GM21447 (cell line): ENCODE data around the gene SHROOM3.
A peak's percentile ranks its signal among the peaks of the same experiment; 100 is the strongest.

Experiments
- ATAC-seq: cut with Tn5 transposase; IDR thresholded peaks from one replicate; pipeline ENCODE4 v1.9.1; 2021; ENCODE audit not compliant: unreplicated experiment

SHROOM3 gene

GRCh38 chr4:76489686-76490161 is 54.7 kb downstream of the SHROOM3 start:
- no peak for ATAC-seq

GRCh38 chr4:76492055-76492454 is 57.0 kb downstream of the SHROOM3 start:
- no peak for ATAC-seq

- ATAC-seq: no peak
Observed at GRCh38 chr4:76494243-76494642, 59.2 kb downstream of the SHROOM3 start.

- ATAC-seq: no peak
Observed at GRCh38 chr4:76494871-76495590, 60.0 kb downstream of the SHROOM3 start.

GRCh38 chr4:76498550-76498949 is 63.5 kb downstream of the SHROOM3 start:
- ATAC-seq: no peak

DNA sequence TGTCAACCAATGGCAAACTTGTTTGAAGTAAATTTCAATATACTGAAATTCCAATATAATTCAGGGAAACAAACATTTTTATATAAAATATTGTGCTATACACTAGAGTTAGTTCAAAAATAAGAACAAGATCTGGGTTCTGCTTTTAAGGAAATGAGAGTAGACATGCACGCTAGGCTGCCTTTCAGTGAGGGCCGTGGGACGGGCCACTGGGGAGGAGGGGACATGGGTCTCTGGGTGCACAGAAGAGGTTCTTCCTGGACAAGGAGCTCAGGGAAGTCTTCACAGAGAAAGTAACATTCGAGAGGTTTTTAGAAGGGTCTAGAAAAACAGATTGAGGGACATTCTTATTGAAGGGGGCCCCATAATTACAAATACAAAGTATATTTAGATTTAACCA is 64.4 kb downstream of the SHROOM3 start:
- ATAC-seq: peak; percentile 76

DNA sequence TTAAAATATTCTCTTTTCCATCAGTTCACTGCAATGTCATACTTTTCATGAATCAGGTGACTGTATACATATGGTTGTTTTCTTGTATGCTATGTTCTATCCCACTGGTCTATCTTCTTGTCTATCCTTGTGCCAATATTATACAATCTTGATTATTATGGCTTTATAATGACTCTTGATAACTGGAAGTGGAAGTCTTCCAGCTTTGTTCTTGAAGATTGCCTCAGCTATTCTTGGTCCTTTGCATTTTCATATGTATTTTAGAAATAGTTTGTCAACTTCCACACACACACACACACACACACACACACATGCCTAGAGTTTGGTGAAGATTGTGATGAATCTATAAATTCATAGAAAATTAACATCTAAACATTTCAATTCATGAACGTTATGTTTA is 67.9 kb downstream of the SHROOM3 start:
- no peak for ATAC-seq

- ATAC-seq: no peak
Observed at GRCh38 chr4:76504613-76505465, 69.8 kb downstream of the SHROOM3 start.

- ATAC-seq: no peak
Observed at GRCh38 chr4:76511947-76512346, 76.9 kb downstream of the SHROOM3 start.

DNA sequence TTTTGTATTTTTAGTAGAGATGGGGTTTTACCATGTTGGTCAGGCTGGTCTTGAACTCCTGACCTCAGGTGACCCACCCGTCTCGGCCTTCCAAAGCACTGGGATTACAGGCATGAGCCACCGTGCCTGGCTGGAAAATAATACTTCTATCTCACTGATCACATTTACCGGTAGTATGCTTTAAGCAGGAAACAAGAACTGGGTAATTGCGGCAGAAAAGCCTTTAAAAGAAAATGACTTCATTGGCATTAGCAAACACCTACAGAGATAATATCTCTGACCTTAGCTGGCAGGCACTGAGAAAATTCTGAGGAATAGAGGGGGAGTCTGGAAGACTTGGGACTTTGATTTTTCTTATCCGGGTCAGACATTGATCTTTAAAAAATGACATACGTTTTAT is 78.5 kb downstream of the SHROOM3 start:
- ATAC-seq: no peak

GRCh38 chr4:76514087-76514486 is 79.1 kb downstream of the SHROOM3 start:
- ATAC-seq: no peak

GRCh38 chr4:76515975-76516843 is 81.2 kb downstream of the SHROOM3 start:
- peak; percentile 88 for ATAC-seq

- no peak for ATAC-seq
Observed at GRCh38 chr4:76518241-76518640, 83.2 kb downstream of the SHROOM3 start.

- ATAC-seq: no peak
Observed at GRCh38 chr4:76523593-76523992, 88.6 kb downstream of the SHROOM3 start.

- no peak for ATAC-seq
Observed at GRCh38 chr4:76525751-76526150, 90.7 kb downstream of the SHROOM3 start.

- no peak for ATAC-seq
Observed at GRCh38 chr4:76526585-76526990, 91.6 kb downstream of the SHROOM3 start.

GRCh38 chr4:76527666-76528065 is 92.6 kb downstream of the SHROOM3 start:
- ATAC-seq: no peak

- no peak for ATAC-seq
Observed at GRCh38 chr4:76531597-76531996, 96.6 kb downstream of the SHROOM3 start.

GRCh38 chr4:76532805-76533204 is 97.8 kb downstream of the SHROOM3 start:
- no peak for ATAC-seq

- no peak for ATAC-seq
Observed at GRCh38 chr4:76533314-76533713, 98.3 kb downstream of the SHROOM3 start.
